HG02938 (cell line): ENCODE data around the gene CEP63.

Experiments used
- ATAC-seq: cut with Tn5 transposase; IDR thresholded peaks from one replicate; pipeline ENCODE4 v1.9.1; 2021; ENCODE audit warnings: mild to moderate bottlenecking, moderate library complexity; ENCODE audit not compliant: unreplicated experiment

CEP63 gene

DNA sequence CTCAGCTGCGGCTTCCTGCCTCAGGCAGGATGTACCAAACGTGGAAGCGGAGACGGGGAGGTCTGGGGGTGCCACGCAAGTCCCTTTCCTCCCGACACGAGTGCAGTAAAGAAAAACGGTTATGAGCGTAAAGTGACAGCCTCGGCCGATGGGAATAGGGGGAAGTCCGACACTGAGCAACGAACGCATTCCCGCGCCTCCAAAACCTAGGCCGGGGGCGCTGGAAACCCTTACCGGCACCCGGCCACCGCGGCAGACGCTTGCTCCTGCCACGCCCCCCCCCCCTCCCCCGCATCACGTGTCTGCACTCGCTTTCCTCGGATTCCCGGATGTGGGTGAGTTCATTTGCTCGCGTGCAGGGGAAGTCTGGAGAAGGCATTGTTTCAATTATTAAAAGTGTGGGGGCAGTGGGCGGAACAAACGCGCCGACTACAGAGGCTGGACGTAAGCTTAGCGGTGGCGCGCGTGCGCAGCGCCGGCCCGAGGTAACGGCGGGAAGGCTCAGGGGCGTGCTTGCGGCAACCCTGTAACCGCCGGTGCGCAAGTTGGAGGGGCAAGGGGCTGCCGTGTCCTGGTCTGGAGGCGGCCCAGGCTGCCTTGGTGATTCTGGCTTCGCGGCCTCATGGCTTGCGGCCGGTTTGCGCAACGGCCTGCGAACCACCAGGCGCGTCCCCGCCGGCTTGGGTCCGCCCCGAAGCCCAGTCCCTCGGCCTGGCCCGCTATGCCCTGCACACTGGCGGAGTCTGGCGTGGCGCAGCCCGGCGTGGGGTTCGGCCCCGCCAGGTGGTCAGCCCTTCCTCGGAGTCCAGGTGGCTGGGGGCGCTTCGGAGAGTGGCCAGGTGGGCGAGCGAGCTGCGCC, at the start of gene CEP63, which contains the start of gene ANAPC13:
Gene CEP63 (plus strand): TSS at position 340 of the 859 bp plus-strand sequence. CDS start 9,264 bp downstream, outside the sequence.
Gene ANAPC13 (minus strand): TSS at position 268 of the 859 bp plus-strand sequence. CDS start 3,081 bp downstream, outside the sequence.
- ATAC-seq, result peak; percentile 76

GRCh38 chr3:134437211-134437752, 48.6 kb upstream of the CEP63 start:
- no peak for ATAC-seq

DNA sequence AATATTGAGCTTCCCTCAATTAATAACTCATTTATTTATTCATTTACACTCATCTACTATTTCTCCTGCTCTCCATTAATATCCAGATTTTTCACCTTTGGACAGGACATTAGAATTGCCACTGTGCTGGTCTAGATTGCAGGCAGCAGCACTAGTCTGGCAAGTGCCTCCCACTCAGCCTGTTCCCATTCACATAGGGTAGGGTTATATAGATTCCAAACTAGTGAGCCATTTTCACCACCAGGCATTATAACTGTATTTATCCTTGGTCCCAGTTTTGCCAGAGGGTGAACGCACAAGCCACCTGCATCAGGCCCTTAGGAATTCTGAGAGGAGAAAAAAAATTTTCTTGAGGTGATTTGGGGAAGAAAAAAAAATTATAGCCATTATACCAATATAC, 44.5 kb upstream of the CEP63 start:
- no peak for ATAC-seq

GRCh38 chr3:134441821-134442220, 44.0 kb upstream of the CEP63 start:
- no peak for ATAC-seq

DNA sequence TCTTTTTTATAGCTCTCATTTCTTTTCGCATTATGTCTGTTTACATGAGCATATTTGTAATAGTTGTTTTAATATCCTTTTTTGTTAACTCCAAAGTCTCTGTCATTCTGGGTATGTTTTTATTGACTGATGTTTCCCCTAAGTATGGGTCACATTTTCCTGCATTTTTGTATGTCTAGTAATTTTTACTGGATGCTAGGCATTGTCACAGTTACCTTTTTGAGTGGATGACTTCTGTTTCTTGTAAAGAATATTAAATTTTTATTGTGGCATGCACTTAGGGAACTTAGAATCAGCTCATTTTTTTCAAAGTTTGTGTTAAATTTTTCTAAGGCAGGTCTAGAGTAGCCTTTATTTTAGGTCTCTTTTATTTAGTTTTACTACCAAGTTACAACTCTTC, 40.8 kb upstream of the CEP63 start:
- ATAC-seq, result no peak

GRCh38 chr3:134445636-134446035, 40.2 kb upstream of the CEP63 start:
- no peak for ATAC-seq

DNA sequence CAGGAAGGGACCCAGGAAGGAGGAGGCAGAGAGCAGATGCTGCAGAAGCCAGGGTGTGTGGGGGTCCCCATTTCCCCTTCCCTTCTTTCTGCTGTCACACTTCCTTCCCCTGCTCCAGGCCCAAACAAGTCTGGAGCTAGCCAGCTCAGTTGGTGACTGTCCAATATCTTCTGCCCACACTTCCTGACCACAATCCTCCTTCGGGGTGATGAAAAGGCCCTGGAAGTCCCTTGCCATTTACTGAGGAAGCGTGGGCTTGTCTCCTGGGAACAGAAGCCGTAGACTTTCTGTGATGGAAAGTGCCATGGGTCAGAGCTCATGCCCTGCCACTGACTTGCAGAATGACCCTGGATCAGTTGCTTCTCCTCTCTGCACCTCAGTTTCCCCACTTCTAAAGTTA, 39.1 kb upstream of the CEP63 start:
- no peak for ATAC-seq

DNA sequence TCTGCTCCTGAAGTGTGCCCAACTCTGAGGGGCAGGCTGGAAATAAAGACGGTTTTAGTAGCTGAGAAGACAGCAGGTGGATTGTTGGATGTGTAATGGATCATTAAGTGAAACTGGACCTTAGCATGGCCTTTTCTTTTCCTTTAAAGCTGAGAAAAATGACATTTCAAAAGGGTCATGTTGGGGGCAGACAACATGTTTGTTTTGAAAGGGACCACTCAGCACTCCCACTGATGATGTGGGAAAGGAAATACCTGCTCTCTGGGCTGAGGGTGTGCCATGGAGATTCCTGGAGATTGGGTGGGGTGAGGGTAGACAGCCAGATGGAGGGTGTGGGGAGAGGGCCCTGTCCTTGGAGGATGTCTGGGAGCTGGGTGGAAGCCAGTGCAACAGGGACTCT, 38.5 kb upstream of the CEP63 start:
- ATAC-seq, result no peak

GRCh38 chr3:134448664-134449063, 37.2 kb upstream of the CEP63 start:
- ATAC-seq, result no peak

DNA sequence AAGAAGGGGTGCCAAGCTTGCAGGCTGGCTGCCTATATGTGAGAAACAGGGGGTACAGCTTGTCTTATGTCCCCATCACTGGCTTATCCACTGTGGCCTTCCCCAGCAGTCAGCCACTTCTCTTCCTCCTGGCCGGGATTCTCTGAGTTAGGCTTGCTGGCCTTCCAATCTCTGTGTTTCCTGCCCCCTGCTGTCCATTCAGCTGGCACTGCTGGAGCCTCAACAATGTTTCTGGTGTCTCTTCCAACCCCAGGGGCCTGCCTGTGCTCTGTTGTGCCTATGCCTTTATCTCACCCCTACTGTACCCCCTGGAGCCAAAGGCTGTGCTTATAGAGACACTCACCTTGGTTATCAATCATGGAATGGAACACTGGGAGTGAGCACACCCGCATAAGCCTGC, 36.6 kb upstream of the CEP63 start:
- no peak for ATAC-seq

GRCh38 chr3:134449951-134450350, 35.9 kb upstream of the CEP63 start:
- ATAC-seq, result no peak

DNA sequence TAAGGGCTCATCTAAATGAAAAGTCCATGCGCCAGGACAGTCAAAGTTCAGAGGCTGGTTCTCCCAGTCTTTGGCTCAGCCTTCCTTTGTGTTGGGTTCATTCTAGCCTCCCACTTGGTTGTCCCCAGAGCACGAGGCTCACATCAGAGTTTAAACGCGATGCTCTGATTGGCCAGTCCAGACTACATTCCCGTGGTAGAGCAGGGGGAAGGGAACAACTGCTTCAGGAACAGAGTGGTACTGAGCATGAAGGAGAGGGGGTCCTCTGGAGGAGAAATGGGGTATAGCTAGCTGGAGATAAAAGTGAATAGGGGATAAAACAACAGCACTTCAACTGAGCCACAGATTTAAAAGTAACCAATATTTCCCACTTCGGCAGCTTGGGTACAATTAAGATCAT, 32.2 kb upstream of the CEP63 start:
- no peak for ATAC-seq

DNA sequence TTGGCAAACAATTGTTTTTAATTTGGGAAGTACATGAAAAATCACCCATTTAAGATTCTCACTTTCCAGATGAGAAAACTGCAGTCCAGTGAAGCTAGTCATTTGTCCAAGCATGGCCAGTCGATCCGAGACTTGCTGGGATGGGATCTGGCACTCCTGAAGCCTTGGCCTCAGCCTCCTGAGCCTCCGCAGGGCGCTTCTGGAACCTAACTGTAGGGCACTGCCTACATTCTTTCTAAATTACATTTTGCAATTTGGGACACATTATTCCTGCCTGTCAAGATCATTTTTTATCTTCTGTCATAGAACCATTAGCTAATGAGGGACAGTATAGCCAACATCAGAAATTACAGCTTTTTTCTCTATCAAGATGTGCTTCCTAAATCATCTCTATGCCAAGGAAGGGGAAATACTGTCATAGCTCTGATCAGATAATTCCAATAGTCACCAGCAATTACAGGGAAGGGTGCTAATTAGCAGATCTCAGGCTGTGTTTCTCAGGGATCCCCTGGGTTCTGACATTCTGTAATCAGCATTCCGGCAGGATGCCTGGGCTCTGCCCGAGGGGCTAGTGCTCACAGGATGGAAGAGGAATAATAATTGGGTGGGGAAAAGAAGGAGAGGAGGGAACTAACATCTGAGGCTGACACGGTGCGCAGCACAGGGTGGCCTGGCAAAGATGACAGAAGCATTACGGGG, 28.3 kb upstream of the CEP63 start:
- ATAC-seq, result no peak

GRCh38 chr3:134458406-134458945, 27.4 kb upstream of the CEP63 start:
- ATAC-seq, result no peak

DNA sequence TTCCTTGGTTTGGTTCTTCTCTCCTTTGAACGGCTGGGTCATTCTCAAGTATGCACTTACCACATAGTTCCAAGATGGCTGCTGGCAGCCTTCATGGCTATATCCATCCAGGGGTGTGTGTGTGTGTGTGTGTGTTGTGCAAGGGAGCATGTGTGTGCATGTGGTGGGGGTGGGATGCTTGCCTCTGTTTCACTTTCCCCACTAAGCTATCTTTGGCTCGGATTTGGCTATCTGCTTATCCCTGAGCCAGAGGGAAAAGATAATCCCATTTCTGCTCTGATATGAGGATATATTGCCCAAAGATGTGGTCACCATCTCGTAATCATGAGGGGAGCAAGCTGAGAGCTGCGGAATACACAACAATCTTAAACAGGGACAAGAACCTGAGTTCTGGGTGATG, 26.3 kb upstream of the CEP63 start:
- no peak for ATAC-seq

DNA sequence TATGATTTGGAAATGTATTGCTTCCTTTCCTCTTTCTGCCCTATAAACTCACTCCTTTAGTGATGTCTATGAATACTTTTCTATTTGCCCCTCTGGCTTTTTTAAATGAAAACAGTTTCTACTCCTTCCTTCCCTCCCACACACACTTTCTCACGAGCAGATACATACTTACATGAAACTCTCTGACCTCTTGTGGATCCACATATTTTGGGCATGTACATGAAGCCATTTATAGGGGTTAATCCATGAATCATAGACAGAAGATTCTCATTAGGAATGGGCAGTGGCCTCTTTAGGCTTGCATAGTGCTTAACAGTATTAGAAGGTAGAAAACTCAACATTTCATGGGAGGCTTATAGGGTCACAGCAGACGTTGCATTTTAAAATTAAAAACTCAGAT, 24.9 kb upstream of the CEP63 start:
- ATAC-seq, result no peak

- no peak for ATAC-seq
Observed at GRCh38 chr3:134462331-134462941, 23.4 kb upstream of the CEP63 start.

GRCh38 chr3:134463676-134464063, 22.2 kb upstream of the CEP63 start:
- ATAC-seq, result no peak

GRCh38 chr3:134464064-134464688, 21.7 kb upstream of the CEP63 start:
- ATAC-seq, result no peak

- ATAC-seq, result no peak
Observed at GRCh38 chr3:134464689-134465365, 21.0 kb upstream of the CEP63 start.
